HepG2 (cell line): ENCODE results near the gene PSD. TPM values are rescaled to one million over a fixed set of nuclear protein-coding genes. Genes with fewer than 3 reads are reported as not detected.

ENCODE experiments used
- ARNT2 ChIP-seq: sonication (generic); formaldehyde crosslinking; IDR thresholded peaks from 2 replicates; pipeline ENCODE4 v1.8.0; 2022; ENCODE audit warnings: mild to moderate bottlenecking, low read depth, missing genetic modification reagents, moderate library complexity
- CBX1 ChIP-seq: IDR thresholded peaks from one replicate; pipeline ENCODE4 v1.6.1; 2016; ENCODE audit warnings: antibody characterized with exemption, low read depth
- CEBPG ChIP-seq: IDR thresholded peaks from 2 replicates; pipeline ENCODE4 v1.6.1; 2016
- IKZF1 ChIP-seq: fragments of 450-650 bp; IDR thresholded peaks from 2 replicates; pipeline ENCODE4 v1.7.1; 2016
- NAIF1 ChIP-seq: sonication (generic); formaldehyde crosslinking; IDR thresholded peaks from 2 replicates; pipeline ENCODE4 v1.5.0; 2020; ENCODE audit warnings: mild to moderate bottlenecking, missing genetic modification reagents, borderline replicate concordance
- POLR2AphosphoS5 ChIP-seq: IDR thresholded peaks from 2 replicates; pipeline ENCODE4 v1.6.1; 2012; ENCODE audit warnings: low read depth, low read length
- RAD21 ChIP-seq: fragments of 450-650 bp; formaldehyde crosslinking; IDR thresholded peaks from 2 replicates; pipeline ENCODE4 v1.5.0; 2020; ENCODE audit warnings: mild to moderate bottlenecking
- RARA ChIP-seq: IDR thresholded peaks from 2 replicates; pipeline ENCODE4 v1.6.1; 2016; ENCODE audit warnings: missing genetic modification reagents, missing compliant biosample characterization
- SIX1 ChIP-seq: sonication (generic); formaldehyde crosslinking; IDR thresholded peaks from 2 replicates; pipeline ENCODE4 v1.4.0; 2020; ENCODE audit warnings: missing genetic modification reagents, borderline replicate concordance
- SMAD1 ChIP-seq: sonication (generic); formaldehyde crosslinking; IDR thresholded peaks from 2 replicates; pipeline ENCODE4 v1.4.0; 2020; ENCODE audit warnings: missing genetic modification reagents, low read depth, mild to moderate bottlenecking, borderline replicate concordance
- YEATS2 ChIP-seq: sonication (generic); formaldehyde crosslinking; IDR thresholded peaks from 2 replicates; pipeline ENCODE4 v1.4.0; 2020; ENCODE audit warnings: missing genetic modification reagents, borderline replicate concordance
- ZFP1 ChIP-seq: IDR thresholded peaks from 2 replicates; pipeline ENCODE4 v1.6.1; 2016
- ZNF17 ChIP-seq: sonication (generic); formaldehyde crosslinking; IDR thresholded peaks from 2 replicates; pipeline ENCODE4 v1.5.0; 2020; ENCODE audit warnings: mild to moderate bottlenecking, missing genetic modification reagents
- ZNF282 ChIP-seq: fragments of 450-650 bp; IDR thresholded peaks from 2 replicates; pipeline ENCODE4 v1.6.1; 2018; ENCODE audit not compliant: partially characterized antibody
- ZNF546 ChIP-seq: sonication (generic); formaldehyde crosslinking; conservative IDR thresholded peaks from 2 replicates; pipeline ENCODE4 v1.8.1; 2023; ENCODE audit warnings: mild to moderate bottlenecking, missing genetic modification reagents
- ZNF550 ChIP-seq: sonication (generic); formaldehyde crosslinking; IDR thresholded peaks from 2 replicates; pipeline ENCODE4 v1.4.0; 2020; ENCODE audit warnings: mild to moderate bottlenecking, missing genetic modification reagents, borderline replicate concordance
- ZNF749 ChIP-seq: sonication (generic); formaldehyde crosslinking; IDR thresholded peaks from 2 replicates; pipeline ENCODE4 v1.8.0; 2022; ENCODE audit warnings: mild to moderate bottlenecking, missing genetic modification reagents, moderate library complexity, borderline replicate concordance
- polyA plus RNA-seq, 8 experiments: library from polyadenylated mRNA; depleted of rRNA in 3 of 8; stranded (reverse) in 7 of 8; unstranded in 1 of 8; fragments of >200 nt; fragmentation: Illumina TruSeq in 4 of 8; extraction: Trizol in 4 of 8; gene quantifications; 2 replicates each; pipeline versions ENCODE4 v1.2.1 to v1.2.3, GENCODE V29; 2011 to 2016; ENCODE audit warnings: low read depth in 4 of 8, missing spikeins in 1 of 8, mixed read lengths in 1 of 8; ENCODE audit not compliant: insufficient read depth in 1 of 8
- total RNA-seq, 5 experiments: library from RNA; depleted of rRNA; stranded (reverse); fragments of >200 nt; fragmentation: Illumina TruSeq; extraction: Trizol; gene quantifications; 2 replicates each; pipeline ENCODE4 v1.2.3, GENCODE V29; 2016; ENCODE audit warnings: low read depth in 1 of 5
- TF ChIP-seq, protein P1 (sequence below): sonication (generic); formaldehyde crosslinking; IDR thresholded peaks from 2 replicates; pipeline ENCODE4 v1.8.0; 2022; ENCODE audit warnings: mild to moderate bottlenecking, missing genetic modification reagents, moderate library complexity
- TF ChIP-seq, protein P2 (sequence below): sonication (generic); formaldehyde crosslinking; IDR thresholded peaks from 2 replicates; pipeline ENCODE4 v1.4.0; 2020; ENCODE audit warnings: mild to moderate bottlenecking, missing genetic modification reagents
- TF ChIP-seq, protein P3 (sequence below), 2 experiments: sonication (generic) in 1 of 2; formaldehyde crosslinking in 1 of 2; IDR thresholded peaks; 2 replicates each; pipeline versions ENCODE4 v1.4.0 to v1.6.1; 2018 to 2020; ENCODE audit warnings: missing genetic modification reagents in 2 of 2, borderline replicate concordance in 1 of 2, low read depth in 1 of 2, mild to moderate bottlenecking in 1 of 2, missing biosample characterization in 1 of 2
- TF ChIP-seq, protein P4 (sequence below): sonication (generic); formaldehyde crosslinking; IDR thresholded peaks from 2 replicates; pipeline ENCODE4 v1.9.0; 2021; ENCODE audit warnings: missing genetic modification reagents, borderline replicate concordance
- TF ChIP-seq, protein P5 (sequence below): IDR thresholded peaks from 2 replicates; pipeline ENCODE4 v1.6.1; 2016; ENCODE audit warnings: low read depth
- TF ChIP-seq, protein P6 (sequence below): sonication (generic); formaldehyde crosslinking; IDR thresholded peaks from 2 replicates; pipeline ENCODE4 v1.4.0; 2020; ENCODE audit warnings: missing genetic modification reagents, low read depth, mild to moderate bottlenecking, borderline replicate concordance

PSD gene
- total and polyA plus RNA-seq, 2 of the 13 experiments (the other 11 are each of a cell fraction or from before 2014, with no cell fraction given), result 0.35 to 0.58 TPM

DNA sequence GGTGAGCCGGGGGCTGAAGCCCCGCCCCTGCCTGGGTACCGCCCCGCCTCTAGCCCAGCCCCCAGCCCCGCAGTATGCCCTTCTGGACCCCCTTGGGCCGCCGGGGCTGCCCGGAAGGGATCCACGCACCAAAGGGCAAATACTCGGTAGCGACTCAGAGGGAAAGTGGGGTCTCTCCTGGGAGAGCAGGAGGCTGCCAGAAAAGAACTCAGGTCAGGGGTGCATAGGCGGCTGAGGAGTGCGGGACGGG lies 2.8 kb upstream of the PSD start (continued):
- no peak for TF ChIP-seq NAIF1 (CRISPR knock-in tag)
- no peak for TF ChIP-seq RAD21
- TF ChIP-seq ZNF550 (CRISPR knock-in tag), result no peak
- TF ChIP-seq, protein P1, sequence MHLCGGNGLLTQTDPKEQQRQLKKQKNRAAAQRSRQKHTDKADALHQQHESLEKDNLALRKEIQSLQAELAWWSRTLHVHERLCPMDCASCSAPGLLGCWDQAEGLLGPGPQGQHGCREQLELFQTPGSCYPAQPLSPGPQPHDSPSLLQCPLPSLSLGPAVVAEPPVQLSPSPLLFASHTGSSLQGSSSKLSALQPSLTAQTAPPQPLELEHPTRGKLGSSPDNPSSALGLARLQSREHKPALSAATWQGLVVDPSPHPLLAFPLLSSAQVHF (CRISPR knock-in tag), result no peak
- TF ChIP-seq SMAD1 (CRISPR knock-in tag), result no peak
- no peak for TF ChIP-seq ZNF546
- TF ChIP-seq ZFP1 (CRISPR knock-in tag), result no peak
- no peak for TF ChIP-seq ZNF749 (CRISPR knock-in tag)
- no peak for TF ChIP-seq YEATS2 (CRISPR knock-in tag)
- no peak for TF ChIP-seq CBX1
- TF ChIP-seq ZNF282, result no peak
- TF ChIP-seq, protein P2, sequence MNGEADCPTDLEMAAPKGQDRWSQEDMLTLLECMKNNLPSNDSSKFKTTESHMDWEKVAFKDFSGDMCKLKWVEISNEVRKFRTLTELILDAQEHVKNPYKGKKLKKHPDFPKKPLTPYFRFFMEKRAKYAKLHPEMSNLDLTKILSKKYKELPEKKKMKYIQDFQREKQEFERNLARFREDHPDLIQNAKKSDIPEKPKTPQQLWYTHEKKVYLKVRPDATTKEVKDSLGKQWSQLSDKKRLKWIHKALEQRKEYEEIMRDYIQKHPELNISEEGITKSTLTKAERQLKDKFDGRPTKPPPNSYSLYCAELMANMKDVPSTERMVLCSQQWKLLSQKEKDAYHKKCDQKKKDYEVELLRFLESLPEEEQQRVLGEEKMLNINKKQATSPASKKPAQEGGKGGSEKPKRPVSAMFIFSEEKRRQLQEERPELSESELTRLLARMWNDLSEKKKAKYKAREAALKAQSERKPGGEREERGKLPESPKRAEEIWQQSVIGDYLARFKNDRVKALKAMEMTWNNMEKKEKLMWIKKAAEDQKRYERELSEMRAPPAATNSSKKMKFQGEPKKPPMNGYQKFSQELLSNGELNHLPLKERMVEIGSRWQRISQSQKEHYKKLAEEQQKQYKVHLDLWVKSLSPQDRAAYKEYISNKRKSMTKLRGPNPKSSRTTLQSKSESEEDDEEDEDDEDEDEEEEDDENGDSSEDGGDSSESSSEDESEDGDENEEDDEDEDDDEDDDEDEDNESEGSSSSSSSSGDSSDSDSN, result peak; percentile 29; the same call in 1 of the 2 replicates
- TF ChIP-seq, protein P3, sequence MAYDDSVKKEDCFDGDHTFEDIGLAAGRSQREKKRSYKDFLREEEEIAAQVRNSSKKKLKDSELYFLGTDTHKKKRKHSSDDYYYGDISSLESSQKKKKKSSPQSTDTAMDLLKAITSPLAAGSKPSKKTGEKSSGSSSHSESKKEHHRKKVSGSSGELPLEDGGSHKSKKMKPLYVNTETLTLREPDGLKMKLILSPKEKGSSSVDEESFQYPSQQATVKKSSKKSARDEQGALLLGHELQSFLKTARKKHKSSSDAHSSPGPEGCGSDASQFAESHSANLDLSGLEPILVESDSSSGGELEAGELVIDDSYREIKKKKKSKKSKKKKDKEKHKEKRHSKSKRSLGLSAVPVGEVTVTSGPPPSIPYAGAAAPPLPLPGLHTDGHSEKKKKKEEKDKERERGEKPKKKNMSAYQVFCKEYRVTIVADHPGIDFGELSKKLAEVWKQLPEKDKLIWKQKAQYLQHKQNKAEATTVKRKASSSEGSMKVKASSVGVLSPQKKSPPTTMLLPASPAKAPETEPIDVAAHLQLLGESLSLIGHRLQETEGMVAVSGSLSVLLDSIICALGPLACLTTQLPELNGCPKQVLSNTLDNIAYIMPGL (CRISPR knock-in tag; IDR thresholded peaks at IDR 0.05; ENCODE audit: borderline replicate concordance in 1 of 2, low read depth in 1 of 2), result 0 out of 4 replicates have a peak, but pooled peaks of 1 of the 2 experiments have one; percentile 22
- TF ChIP-seq IKZF1, result no peak
- 0 out of 2 replicates have a peak, but pooled peaks have one; percentile 27 for TF ChIP-seq ARNT2 (CRISPR knock-in tag)
- no peak for TF ChIP-seq CEBPG (CRISPR knock-in tag)
- TF ChIP-seq, protein P4, sequence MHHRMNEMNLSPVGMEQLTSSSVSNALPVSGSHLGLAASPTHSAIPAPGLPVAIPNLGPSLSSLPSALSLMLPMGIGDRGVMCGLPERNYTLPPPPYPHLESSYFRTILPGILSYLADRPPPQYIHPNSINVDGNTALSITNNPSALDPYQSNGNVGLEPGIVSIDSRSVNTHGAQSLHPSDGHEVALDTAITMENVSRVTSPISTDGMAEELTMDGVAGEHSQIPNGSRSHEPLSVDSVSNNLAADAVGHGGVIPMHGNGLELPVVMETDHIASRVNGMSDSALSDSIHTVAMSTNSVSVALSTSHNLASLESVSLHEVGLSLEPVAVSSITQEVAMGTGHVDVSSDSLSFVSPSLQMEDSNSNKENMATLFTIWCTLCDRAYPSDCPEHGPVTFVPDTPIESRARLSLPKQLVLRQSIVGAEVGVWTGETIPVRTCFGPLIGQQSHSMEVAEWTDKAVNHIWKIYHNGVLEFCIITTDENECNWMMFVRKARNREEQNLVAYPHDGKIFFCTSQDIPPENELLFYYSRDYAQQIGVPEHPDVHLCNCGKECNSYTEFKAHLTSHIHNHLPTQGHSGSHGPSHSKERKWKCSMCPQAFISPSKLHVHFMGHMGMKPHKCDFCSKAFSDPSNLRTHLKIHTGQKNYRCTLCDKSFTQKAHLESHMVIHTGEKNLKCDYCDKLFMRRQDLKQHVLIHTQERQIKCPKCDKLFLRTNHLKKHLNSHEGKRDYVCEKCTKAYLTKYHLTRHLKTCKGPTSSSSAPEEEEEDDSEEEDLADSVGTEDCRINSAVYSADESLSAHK, result no peak
- no peak for TF ChIP-seq RARA
- TF ChIP-seq, protein P5, sequence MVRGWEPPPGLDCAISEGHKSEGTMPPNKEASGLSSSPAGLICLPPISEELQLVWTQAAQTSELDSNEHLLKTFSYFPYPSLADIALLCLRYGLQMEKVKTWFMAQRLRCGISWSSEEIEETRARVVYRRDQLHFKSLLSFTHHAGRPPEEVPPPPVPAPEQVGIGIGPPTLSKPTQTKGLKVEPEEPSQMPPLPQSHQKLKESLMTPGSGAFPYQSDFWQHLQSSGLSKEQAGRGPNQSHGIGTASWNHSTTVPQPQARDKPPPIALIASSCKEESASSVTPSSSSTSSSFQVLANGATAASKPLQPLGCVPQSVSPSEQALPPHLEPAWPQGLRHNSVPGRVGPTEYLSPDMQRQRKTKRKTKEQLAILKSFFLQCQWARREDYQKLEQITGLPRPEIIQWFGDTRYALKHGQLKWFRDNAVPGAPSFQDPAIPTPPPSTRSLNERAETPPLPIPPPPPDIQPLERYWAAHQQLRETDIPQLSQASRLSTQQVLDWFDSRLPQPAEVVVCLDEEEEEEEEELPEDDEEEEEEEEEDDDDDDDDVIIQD (CRISPR knock-in tag), result no peak
- TF ChIP-seq ZNF17, result no peak
- TF ChIP-seq SIX1 (CRISPR knock-in tag), result no peak
- TF ChIP-seq, protein P6, sequence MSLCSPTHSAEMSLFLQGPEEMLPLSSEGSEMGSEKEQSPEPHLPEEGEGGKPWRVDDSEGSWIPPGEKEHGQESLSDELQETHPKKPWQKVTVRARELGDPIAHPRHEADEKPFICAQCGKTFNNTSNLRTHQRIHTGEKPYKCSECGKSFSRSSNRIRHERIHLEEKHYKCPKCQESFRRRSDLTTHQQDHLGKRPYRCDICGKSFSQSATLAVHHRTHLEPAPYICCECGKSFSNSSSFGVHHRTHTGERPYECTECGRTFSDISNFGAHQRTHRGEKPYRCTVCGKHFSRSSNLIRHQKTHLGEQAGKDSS (CRISPR knock-in tag), result no peak
- no peak; the same call in 1 of the 2 replicates for TF ChIP-seq POLR2AphosphoS5
